ENCODE data around the gene WDR59.
A peak's percentile ranks its signal among the peaks of the same experiment; 100 is the strongest.

The WDR59 gene

GRCh38 chr16:74868501-74868900, 116.4 kb downstream of the WDR59 start:
- Histone ChIP-seq H3K9me3 (ENCODE audit: control insufficient read depth in 2 of 2, low read length in 2 of 2) (no peaks in the 10 kb centered on the region), H3K9ac (ENCODE audit: low read depth in 1 of 2, low read length in 2 of 2) (no peak overlapping the region), H3K27ac (ENCODE audit: low read depth in 2 of 2, low read length in 2 of 2) (no peak overlapping the region), H3K4me3 (ENCODE audit: low read length in 2 of 2) (no peak overlapping the region), H3K36me3 (ENCODE audit: control insufficient read depth in 2 of 2, insufficient read depth in 2 of 2, low read length in 2 of 2) (peaks cover 0 to 6% of the 10 kb centered on the region in 2 donors), H3K4me1 (ENCODE audit: control insufficient read depth in 2 of 2, insufficient read depth in 2 of 2, low read length in 2 of 2) (no peaks in the 10 kb centered on the region), H3K27me3 (ENCODE audit: control insufficient read depth in 2 of 2, insufficient read depth in 2 of 2, low read length in 2 of 2) (no peaks in the 10 kb centered on the region)

- Histone ChIP-seq H3K27ac (ENCODE audit: low read depth in 2 of 2, low read length in 2 of 2) (no peak overlapping the region), H3K27me3 (ENCODE audit: control insufficient read depth in 2 of 2, insufficient read depth in 2 of 2, low read length in 2 of 2) (no peaks in the 10 kb centered on the region), H3K4me1 (ENCODE audit: control insufficient read depth in 2 of 2, insufficient read depth in 2 of 2, low read length in 2 of 2) (no peaks in the 10 kb centered on the region), H3K9ac (ENCODE audit: low read depth in 1 of 2, low read length in 2 of 2) (no peak overlapping the region), H3K36me3 (ENCODE audit: control insufficient read depth in 2 of 2, insufficient read depth in 2 of 2, low read length in 2 of 2) (peaks cover 0 to 3% of the 10 kb centered on the region in 2 donors), H3K4me3 (ENCODE audit: low read length in 2 of 2) (no peak overlapping the region), H3K9me3 (ENCODE audit: control insufficient read depth in 2 of 2, low read length in 2 of 2) (no peaks in the 10 kb centered on the region)
Measured at GRCh38 chr16:74868035-74868434, 116.9 kb downstream of the WDR59 start.

- H3K27me3 ChIP-seq (ENCODE audit: control insufficient read depth in 2 of 2, insufficient read depth in 2 of 2, low read length in 2 of 2): no peaks in the 10 kb centered on the region
- H3K36me3 ChIP-seq (ENCODE audit: control insufficient read depth in 2 of 2, insufficient read depth in 2 of 2, low read length in 2 of 2): peaks cover 0 to 3% of the 10 kb centered on the region in 2 donors
- H3K9me3 ChIP-seq (ENCODE audit: control insufficient read depth in 2 of 2, low read length in 2 of 2): no peaks in the 10 kb centered on the region
- no peak overlapping the region for H3K27ac ChIP-seq (ENCODE audit: low read depth in 2 of 2, low read length in 2 of 2)
- H3K4me1 ChIP-seq (ENCODE audit: control insufficient read depth in 2 of 2, insufficient read depth in 2 of 2, low read length in 2 of 2): no peaks in the 10 kb centered on the region
- no peak overlapping the region for H3K4me3 ChIP-seq (ENCODE audit: low read length in 2 of 2)
- no peak overlapping the region for H3K9ac ChIP-seq (ENCODE audit: low read depth in 1 of 2, low read length in 2 of 2)
Measured at GRCh38 chr16:74867281-74867849, 117.6 kb downstream of the WDR59 start.

- H3K4me3 ChIP-seq (ENCODE audit: low read length in 2 of 2): no peak overlapping the region
- no peaks in the 10 kb centered on the region for H3K4me1 ChIP-seq (ENCODE audit: control insufficient read depth in 2 of 2, insufficient read depth in 2 of 2, low read length in 2 of 2)
- H3K27me3 ChIP-seq (ENCODE audit: control insufficient read depth in 2 of 2, insufficient read depth in 2 of 2, low read length in 2 of 2): no peaks in the 10 kb centered on the region
Measured at GRCh38 chr16:74865922-74866598, 118.9 kb downstream of the WDR59 start.

GRCh38 chr16:74862743-74863244, 122.1 kb downstream of the WDR59 start:
- no peaks in the 10 kb centered on the region for H3K27me3 ChIP-seq (ENCODE audit: control insufficient read depth in 2 of 2, insufficient read depth in 2 of 2, low read length in 2 of 2)
- no peak overlapping the region for H3K27ac ChIP-seq (ENCODE audit: low read depth in 2 of 2, low read length in 2 of 2)
- no peak overlapping the region for H3K9ac ChIP-seq (ENCODE audit: low read depth in 1 of 2, low read length in 2 of 2)
- no peaks in the 10 kb centered on the region for H3K4me1 ChIP-seq (ENCODE audit: control insufficient read depth in 2 of 2, insufficient read depth in 2 of 2, low read length in 2 of 2)
- no peaks in the 10 kb centered on the region for H3K9me3 ChIP-seq (ENCODE audit: control insufficient read depth in 2 of 2, low read length in 2 of 2)
- no peak overlapping the region for H3K4me3 ChIP-seq (ENCODE audit: low read length in 2 of 2)
- no peaks in the 10 kb centered on the region for H3K36me3 ChIP-seq (ENCODE audit: control insufficient read depth in 2 of 2, insufficient read depth in 2 of 2, low read length in 2 of 2)

More at GRCh38 chr16:74865922-74866598, 118.9 kb downstream of the WDR59 start:
- no peaks in the 10 kb centered on the region for H3K36me3 ChIP-seq (ENCODE audit: control insufficient read depth in 2 of 2, insufficient read depth in 2 of 2, low read length in 2 of 2)
- no peak overlapping the region for H3K9ac ChIP-seq (ENCODE audit: low read depth in 1 of 2, low read length in 2 of 2)
- no peak overlapping the region for H3K27ac ChIP-seq (ENCODE audit: low read depth in 2 of 2, low read length in 2 of 2)
- no peaks in the 10 kb centered on the region for H3K9me3 ChIP-seq (ENCODE audit: control insufficient read depth in 2 of 2, low read length in 2 of 2)

GRCh38 chr16:74852500-74852875, 132.4 kb downstream of the WDR59 start:
- H3K9me3 ChIP-seq (ENCODE audit: control insufficient read depth in 2 of 2, low read length in 2 of 2): no peaks in the 10 kb centered on the region
- no peaks in the 10 kb centered on the region for H3K36me3 ChIP-seq (ENCODE audit: control insufficient read depth in 2 of 2, insufficient read depth in 2 of 2, low read length in 2 of 2)
- peak overlapping the region; percentile 45 to 48 for H3K4me3 ChIP-seq (ENCODE audit: low read length in 2 of 2)
- no peaks in the 10 kb centered on the region for H3K27me3 ChIP-seq (ENCODE audit: control insufficient read depth in 2 of 2, insufficient read depth in 2 of 2, low read length in 2 of 2)
- H3K4me1 ChIP-seq (ENCODE audit: control insufficient read depth in 2 of 2, insufficient read depth in 2 of 2, low read length in 2 of 2): peaks cover 0 to 6% of the 10 kb centered on the region in 2 donors
- H3K9ac ChIP-seq (ENCODE audit: low read depth in 1 of 2, low read length in 2 of 2): peak overlapping the region in 1 of 2 donors; percentile 10
- peak overlapping the region in 1 of 2 donors; percentile 22 for H3K27ac ChIP-seq (ENCODE audit: low read depth in 2 of 2, low read length in 2 of 2)

GRCh38 chr16:74850027-74850426, 134.9 kb downstream of the WDR59 start:
- no peak overlapping the region for H3K4me3 ChIP-seq (ENCODE audit: low read length in 2 of 2)
- H3K27me3 ChIP-seq (ENCODE audit: control insufficient read depth in 2 of 2, insufficient read depth in 2 of 2, low read length in 2 of 2): no peaks in the 10 kb centered on the region
- no peaks in the 10 kb centered on the region for H3K9me3 ChIP-seq (ENCODE audit: control insufficient read depth in 2 of 2, low read length in 2 of 2)
- peaks cover 0 to 6% of the 10 kb centered on the region in 2 donors for H3K4me1 ChIP-seq (ENCODE audit: control insufficient read depth in 2 of 2, insufficient read depth in 2 of 2, low read length in 2 of 2)
- H3K9ac ChIP-seq (ENCODE audit: low read depth in 1 of 2, low read length in 2 of 2): no peak overlapping the region
- no peak overlapping the region for H3K27ac ChIP-seq (ENCODE audit: low read depth in 2 of 2, low read length in 2 of 2)
- H3K36me3 ChIP-seq (ENCODE audit: control insufficient read depth in 2 of 2, insufficient read depth in 2 of 2, low read length in 2 of 2): no peaks in the 10 kb centered on the region

GRCh38 chr16:74847202-74847601, 137.7 kb downstream of the WDR59 start:
- H3K4me3 ChIP-seq (ENCODE audit: low read length in 2 of 2): no peak overlapping the region
- H3K27me3 ChIP-seq (ENCODE audit: control insufficient read depth in 2 of 2, insufficient read depth in 2 of 2, low read length in 2 of 2): no peaks in the 10 kb centered on the region
- H3K27ac ChIP-seq (ENCODE audit: low read depth in 2 of 2, low read length in 2 of 2): no peak overlapping the region
- H3K36me3 ChIP-seq (ENCODE audit: control insufficient read depth in 2 of 2, insufficient read depth in 2 of 2, low read length in 2 of 2): no peaks in the 10 kb centered on the region
- H3K4me1 ChIP-seq (ENCODE audit: control insufficient read depth in 2 of 2, insufficient read depth in 2 of 2, low read length in 2 of 2): peaks cover 0 to 4% of the 10 kb centered on the region in 2 donors
- no peaks in the 10 kb centered on the region for H3K9me3 ChIP-seq (ENCODE audit: control insufficient read depth in 2 of 2, low read length in 2 of 2)
- H3K9ac ChIP-seq (ENCODE audit: low read depth in 1 of 2, low read length in 2 of 2): no peak overlapping the region

GRCh38 chr16:74846714-74847113, 138.2 kb downstream of the WDR59 start:
- H3K36me3 ChIP-seq (ENCODE audit: control insufficient read depth in 2 of 2, insufficient read depth in 2 of 2, low read length in 2 of 2): no peaks in the 10 kb centered on the region
- H3K27me3 ChIP-seq (ENCODE audit: control insufficient read depth in 2 of 2, insufficient read depth in 2 of 2, low read length in 2 of 2): no peaks in the 10 kb centered on the region
- H3K27ac ChIP-seq (ENCODE audit: low read depth in 2 of 2, low read length in 2 of 2): no peak overlapping the region
- H3K4me3 ChIP-seq (ENCODE audit: low read length in 2 of 2): no peak overlapping the region
- peaks cover 0 to 4% of the 10 kb centered on the region in 2 donors for H3K4me1 ChIP-seq (ENCODE audit: control insufficient read depth in 2 of 2, insufficient read depth in 2 of 2, low read length in 2 of 2)
- no peak overlapping the region for H3K9ac ChIP-seq (ENCODE audit: low read depth in 1 of 2, low read length in 2 of 2)
- H3K9me3 ChIP-seq (ENCODE audit: control insufficient read depth in 2 of 2, low read length in 2 of 2): no peaks in the 10 kb centered on the region

- no peaks in the 10 kb centered on the region for H3K4me1 ChIP-seq (ENCODE audit: control insufficient read depth in 2 of 2, insufficient read depth in 2 of 2, low read length in 2 of 2)
- no peak overlapping the region for H3K27ac ChIP-seq (ENCODE audit: low read depth in 2 of 2, low read length in 2 of 2)
- no peak overlapping the region for H3K9ac ChIP-seq (ENCODE audit: low read depth in 1 of 2, low read length in 2 of 2)
- no peaks in the 10 kb centered on the region for H3K9me3 ChIP-seq (ENCODE audit: control insufficient read depth in 2 of 2, low read length in 2 of 2)
- H3K36me3 ChIP-seq (ENCODE audit: control insufficient read depth in 2 of 2, insufficient read depth in 2 of 2, low read length in 2 of 2): no peaks in the 10 kb centered on the region
- no peak overlapping the region for H3K4me3 ChIP-seq (ENCODE audit: low read length in 2 of 2)
- H3K27me3 ChIP-seq (ENCODE audit: control insufficient read depth in 2 of 2, insufficient read depth in 2 of 2, low read length in 2 of 2): no peaks in the 10 kb centered on the region
Measured at GRCh38 chr16:74844041-74844980, 140.6 kb downstream of the WDR59 start.

All from mucosa of rectum (tissue), 2 donors.